GM12891 (cell line): ENCODE data around the gene PSMD4.

Experiments
- POLR2A ChIP-seq: IDR thresholded peaks from 2 replicates; pipeline ENCODE4 v1.6.1; 2011; ENCODE audit warnings: low read depth, low read length, control low read depth
- TAF1 ChIP-seq: IDR thresholded peaks from 2 replicates; pipeline ENCODE4 v1.6.1; 2011; ENCODE audit warnings: low read depth, low read length, control low read depth

DNA sequence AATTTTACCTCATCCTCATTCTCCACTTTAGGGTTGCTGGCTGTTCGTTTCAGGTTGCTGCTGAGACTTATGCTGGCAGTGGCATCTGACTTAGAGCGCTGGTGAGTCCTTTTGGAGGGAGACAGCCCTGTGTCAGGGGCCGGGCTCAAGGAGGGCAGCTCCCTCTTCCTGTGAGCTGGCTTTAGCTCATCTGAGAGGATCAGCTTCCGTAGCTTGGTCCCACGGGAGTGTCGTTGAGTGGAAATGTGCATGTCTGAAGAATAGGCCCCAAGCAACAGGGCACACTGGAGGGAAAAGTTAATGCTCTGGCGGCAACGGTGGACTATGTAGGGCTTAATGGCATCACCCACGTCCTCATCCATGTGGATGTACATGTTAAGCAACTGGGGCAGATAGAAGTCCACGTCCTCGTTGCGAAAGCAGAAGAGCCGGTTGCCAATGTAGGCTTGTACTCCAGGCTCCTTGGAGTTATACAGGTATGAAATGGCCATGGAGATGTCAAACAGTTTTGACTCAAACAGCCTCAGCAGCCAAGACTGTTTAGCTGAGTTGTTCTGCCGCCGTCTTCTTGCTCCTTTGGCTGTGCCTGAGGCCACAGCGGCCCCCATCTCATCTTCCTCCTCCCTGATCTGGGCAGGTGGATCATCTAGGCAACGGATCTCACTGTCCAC, 61.2 kb downstream of the PSMD4 start:
- no peak for TF ChIP-seq TAF1
- TF ChIP-seq POLR2A: no peak
